HCT116 (cell line): Measurements from ENCODE around the gene ZNF785. TPM values are rescaled to one million over a fixed set of nuclear protein-coding genes. Genes with fewer than 3 reads are reported as not detected.

Experiments used
- ATAC-seq: fragments of 200-7000 bp; cut with Tn5 transposase; 2 replicates; pipeline ENCODE4 v1.9.1; 2020; ENCODE audit warnings: mild to moderate bottlenecking, moderate library complexity
- BruUV-seq: library from RNA; stranded (reverse); fragments of 400-500 nt; replicated peaks from 2 replicates; lab custom pipeline; 2021; lab: Mats Ljungman, UMichigan
- CTCF ChIA-PET: fragments of 300-600 bp; sonication (Branson Sonifier 250); formaldehyde crosslinking; loops from one replicate; lab custom pipeline; 2021; ENCODE audit warnings: antibody characterized with exemption; lab: Charles Lee
- POLR2A ChIA-PET: fragments of 300-600, 350-600 bp; sonication (Branson Sonifier 250); formaldehyde crosslinking; loops from one replicate; lab custom pipeline; 2021; ENCODE audit warnings: antibody characterized with exemption; lab: Charles Lee
- RAD21 ChIA-PET, 2 experiments: fragments of 300-600 bp; sonication (Branson Sonifier 250); formaldehyde crosslinking; loops; one replicate each; lab custom pipeline; 2023; ENCODE audit warnings: low total read pairs in 2 of 2; ENCODE audit not compliant: uncharacterized antibody in 2 of 2, unreplicated experiment in 2 of 2, low non-redundant PET in 1 of 2; lab: Charles Lee
- DNase-seq: peaks from one replicate; pipeline ENCODE4 v3.0.0-alpha.2; 2010; ENCODE audit warnings: low read depth, low spot score
- H2AFZ ChIP-seq: fragments of 200-600 bp; shearing (Covaris generic), sonication (generic); 2 replicates; pipeline ENCODE4 v1.6.1; 2017; ENCODE audit warnings: low read depth, mixed run types, mixed read lengths, antibody characterized with exemption, low read length; ENCODE audit not compliant: poor library complexity, severe bottlenecking
- H3K27ac ChIP-seq: 2 replicates; pipeline ENCODE4 v1.5.1; 2012; ENCODE audit warnings: low read depth, low read length
- H3K27me3 ChIP-seq: fragments of 200-600 bp; sonication (generic); 2 replicates; pipeline ENCODE4 v1.6.1; 2016; ENCODE audit warnings: mixed run types, low read length, mixed read lengths; ENCODE audit not compliant: insufficient read depth
- H3K36me3 ChIP-seq, 2 experiments: fragments of 200-500 bp in 1 of 2; fragments of 200-600 bp in 1 of 2; sonication (Bioruptor generic) in 1 of 2; sonication (generic) in 1 of 2; 2 replicates each; pipeline versions ENCODE4 v1.5.1 to v1.6.1; 2014 to 2016; ENCODE audit warnings: low read length in 2 of 2, inconsistent platforms in 1 of 2, mixed read lengths in 1 of 2, mixed run types in 1 of 2; ENCODE audit not compliant: insufficient read depth in 2 of 2, control insufficient read depth in 1 of 2
- H3K4me1 ChIP-seq, 2 experiments: fragments of 200-600 bp in 1 of 2; sonication (generic) in 1 of 2; 2 replicates each; pipeline versions ENCODE4 v1.5.1 to v1.6.1; 2012 to 2017; ENCODE audit warnings: low read length in 2 of 2, inconsistent platforms in 1 of 2, mild to moderate bottlenecking in 1 of 2, mixed read lengths in 1 of 2, mixed run types in 1 of 2, moderate library complexity in 1 of 2; ENCODE audit not compliant: insufficient read depth in 2 of 2, control insufficient read depth in 1 of 2
- H3K4me2 ChIP-seq: fragments of 200-600 bp; sonication (generic); 2 replicates; pipeline ENCODE4 v1.6.1; 2017; ENCODE audit warnings: mixed run types, low read length, mixed read lengths
- H3K4me3 ChIP-seq, 2 experiments: fragments of 200-600 bp in 1 of 2; sonication (generic) in 1 of 2; replicated peaks in 1 of 2; 2 replicates each; pipeline ENCODE4 v1.5.1; 2011 to 2016; ENCODE audit warnings: low read length in 2 of 2, control low read depth in 1 of 2, low read depth in 1 of 2, mild to moderate bottlenecking in 1 of 2, mixed read lengths in 1 of 2, mixed run types in 1 of 2
- H3K79me2 ChIP-seq: fragments of 200-600 bp; sonication (generic); 2 replicates; pipeline ENCODE4 v1.6.1; 2017; ENCODE audit warnings: mild to moderate bottlenecking, mixed run types, low read length, moderate library complexity, mixed read lengths; ENCODE audit not compliant: insufficient read depth
- H3K9ac ChIP-seq: fragments of 200-600 bp; sonication (generic); 2 replicates; pipeline ENCODE4 v1.6.1; 2016; ENCODE audit warnings: low read length, mixed read lengths
- H3K9me2 ChIP-seq: fragments of 200-600 bp; sonication (generic), shearing (Covaris generic); 2 replicates; pipeline ENCODE4 v1.6.1; 2017; ENCODE audit warnings: mixed run types, mild to moderate bottlenecking, moderate library complexity; ENCODE audit not compliant: insufficient read depth
- H3K9me3 ChIP-seq, 2 experiments: fragments of 200-500 bp in 1 of 2; fragments of 200-600 bp in 1 of 2; sonication (Bioruptor generic) in 1 of 2; sonication (generic) in 1 of 2; 2 replicates each; pipeline ENCODE4 v1.6.1; 2014 to 2017; ENCODE audit warnings: low read length in 2 of 2, mixed read lengths in 2 of 2, inconsistent platforms in 1 of 2, low read depth in 1 of 2, mild to moderate bottlenecking in 1 of 2, mixed run types in 1 of 2, moderate library complexity in 1 of 2; ENCODE audit not compliant: control insufficient read depth in 1 of 2, insufficient read depth in 1 of 2
- H4K20me1 ChIP-seq: fragments of 200-600 bp; sonication (generic), shearing (Covaris generic); 2 replicates; pipeline ENCODE4 v1.6.1; 2017; ENCODE audit warnings: mixed run types, mild to moderate bottlenecking, moderate library complexity; ENCODE audit not compliant: insufficient read depth
- CBX3 ChIP-seq: IDR thresholded peaks from 2 replicates; pipeline ENCODE4 v1.6.1; 2012; ENCODE audit warnings: low read depth
- CEBPB ChIP-seq: IDR thresholded peaks from 2 replicates; pipeline ENCODE4 v1.6.1; 2012; ENCODE audit warnings: low read depth
- CTCF ChIP-seq, 3 experiments: fragments of 200-600 bp in 1 of 3; sonication (generic) in 1 of 3; IDR thresholded peaks in 2 of 3; conservative IDR thresholded peaks in 1 of 3; 2 replicates each; pipeline ENCODE4 v1.5.1; 2012 to 2017; ENCODE audit warnings: low read depth in 2 of 3, low read length in 2 of 3, antibody characterized with exemption in 1 of 3, borderline replicate concordance in 1 of 3, control low read depth in 1 of 3, mild to moderate bottlenecking in 1 of 3, mixed read lengths in 1 of 3, mixed run types in 1 of 3, moderate library complexity in 1 of 3; ENCODE audit not compliant: insufficient read depth in 1 of 3
- EZH2 ChIP-seq: fragments of 200-600 bp; sonication (generic); IDR thresholded peaks from 2 replicates; pipeline ENCODE4 v1.6.1; 2017; ENCODE audit warnings: antibody characterized with exemption, mixed run types
- FOSL1 ChIP-seq: IDR thresholded peaks from 2 replicates; pipeline ENCODE4 v1.6.1; 2012; ENCODE audit warnings: low read depth
- JUND ChIP-seq: IDR thresholded peaks from 2 replicates; pipeline ENCODE4 v1.6.1; 2012
- MAX ChIP-seq: IDR thresholded peaks from 2 replicates; pipeline ENCODE4 v1.6.1; 2012
- POLR2A ChIP-seq: IDR thresholded peaks from 2 replicates; pipeline ENCODE4 v1.7.0; 2011; ENCODE audit warnings: borderline replicate concordance; ENCODE audit not compliant: insufficient read depth, insufficient read length; ENCODE audit errors: extremely low read depth
- POLR2AphosphoS5 ChIP-seq: IDR thresholded peaks from 2 replicates; pipeline ENCODE4 v1.6.1; 2011; ENCODE audit warnings: mild to moderate bottlenecking, low read depth, low read length, moderate library complexity
- RAD21 ChIP-seq: IDR thresholded peaks from 2 replicates; pipeline ENCODE4 v1.6.1; 2012; ENCODE audit warnings: low read depth, mild to moderate bottlenecking
- REST ChIP-seq: IDR thresholded peaks from 2 replicates; pipeline ENCODE4 v1.6.1; 2012; ENCODE audit warnings: low read depth
- SIN3A ChIP-seq: IDR thresholded peaks from 2 replicates; pipeline ENCODE4 v1.6.1; 2012; ENCODE audit warnings: low read depth
- SP1 ChIP-seq: IDR thresholded peaks from 2 replicates; pipeline ENCODE4 v1.6.1; 2012; ENCODE audit warnings: low read depth
- SRF ChIP-seq: IDR thresholded peaks from 2 replicates; pipeline ENCODE4 v1.6.1; 2012; ENCODE audit warnings: low read depth
- YY1 ChIP-seq: IDR thresholded peaks from 2 replicates; pipeline ENCODE4 v1.6.1; 2011; ENCODE audit warnings: low read length, low read depth, moderate library complexity, mild to moderate bottlenecking; ENCODE audit not compliant: insufficient replicate concordance; ENCODE audit errors: extremely low read depth
- ZBTB33 ChIP-seq: IDR thresholded peaks from 2 replicates; pipeline ENCODE4 v1.6.1; 2011; ENCODE audit warnings: mild to moderate bottlenecking, low read length, moderate library complexity; ENCODE audit not compliant: insufficient replicate concordance; ENCODE audit errors: extremely low read depth
- ZFX ChIP-seq: fragments of 450-650 bp; IDR thresholded peaks from 2 replicates; pipeline ENCODE4 v1.6.1; 2017
- ZNF274 ChIP-seq: fragments of 200-500 bp; sonication (Bioruptor generic); IDR thresholded peaks from 2 replicates; pipeline ENCODE4 v1.6.1; 2014; ENCODE audit warnings: mild to moderate bottlenecking, low read depth, low read length, inconsistent platforms
- intact Hi-C: fragments of 100-400 bp; cut with micrococcal nuclease; formaldehyde crosslinking; loops from 2 replicates; pipeline ENCODE4 v1.10.0; 2022
- total RNA-seq: library from RNA; stranded (reverse); gene quantifications from one replicate; pipeline ENCODE4 v1.2.1, GENCODE V29; 2021; ENCODE audit not compliant: unreplicated experiment

The ZNF785 gene
- total RNA-seq, 1 experiment from 2014 or later = 0.15 TPM

- TSS peak; percentile 80 for BruUV-seq
- peaks cover 2 to 3% of the 10 kb centered on the region in 2 experiments; a peak in 2 of 4 replicates for H3K36me3 ChIP-seq
- H3K9ac ChIP-seq = peak within 1 kb of the TSS; percentile 95
- ChIA-PET POLR2A (interaction anchor here (0.9 to 2.0 kb wide), 5 partner anchors 11 to 180 kb away, joined by 4 to 14 read pairs (median 4); partner anchors contain the start of genes DCTPP1 and SEPHS2), RAD21 (interaction anchor here in 1 of 2 experiments (0.7 kb wide), 1 partner anchor 12 kb away, joined by 3 read pairs; no protein-coding TSS in a partner anchor), CTCF (interaction anchor here (1.2 to 1.3 kb wide), 3 partner anchors 12 to 200 kb away, joined by 3 to 11 read pairs (median 7); partner anchors contain the start of gene DCTPP1)
- ATAC-seq (peak; percentile 81), DNase-seq (peak; percentile 97)
- intact Hi-C loops = no loop called here
- peak within 1 kb of the TSS; percentile 90 for H3K4me2 ChIP-seq
- H4K20me1 ChIP-seq = no peaks in the 10 kb centered on the region
- H3K79me2 ChIP-seq = peaks cover 16% of the 10 kb centered on the region
- H3K9me3 ChIP-seq = no peaks in the 10 kb centered on the region
- H3K27ac ChIP-seq = peak within 1 kb of the TSS; percentile 97
- peak within 1 kb of the TSS; percentile 85 to 95 for H3K4me3 ChIP-seq
- H3K27me3 ChIP-seq = no peaks in the 10 kb centered on the region
- no peaks in the 10 kb centered on the region for H3K9me2 ChIP-seq
- no peak within 1 kb of the TSS for H2AFZ ChIP-seq
- peaks cover 12 to 19% of the 10 kb centered on the region in 2 experiments; a peak in 2 of 4 replicates for H3K4me1 ChIP-seq
- TF ChIP-seq SRF (no peak), CBX3 (no peak), ZFX (peak; percentile 99), YY1 (peak; percentile 100), CTCF (IDR thresholded peaks at IDR 0.05 in 2 of 3, conservative IDR thresholded peaks at IDR 0.05 in 1 of 3; ENCODE audit: borderline replicate concordance in 1 of 3, insufficient read depth in 1 of 3, low read depth in 2 of 3, low read length in 2 of 3) (no peak), MAX (peak; percentile 53; the same call in 1 of the 2 replicates), REST (no peak), CEBPB (no peak), SP1 (peak; percentile 100), POLR2AphosphoS5 (peak; percentile 76), SIN3A (peak; percentile 37; the same call in 1 of the 2 replicates), EZH2 (no peak), JUND (no peak), POLR2A (no peak), RAD21 (no peak), FOSL1 (no peak), ZBTB33 (no peak), ZNF274 (no peak)
Measured at GRCh38 chr16:30609926-30610839, 24.7 kb upstream of the ZNF785 start, which contains the start of gene ZNF689. Gene ZNF689, minus strand, starts transcription at chr16:30610389. Its CDS starts 348 bp downstream, at chr16:30610041.
